GM21515 (cell line): ENCODE measurements around the gene DNASE2B.
"Not testable (repeated sequence)": the region's sequence is repeated elsewhere in the genome, so short reads cannot be mapped to it uniquely, and the experiment has no call there.

Source experiments
- ATAC-seq: cut with Tn5 transposase; IDR thresholded peaks from one replicate; pipeline ENCODE4 v1.9.1; 2021; ENCODE audit not compliant: unreplicated experiment

Gene DNASE2B

DNA sequence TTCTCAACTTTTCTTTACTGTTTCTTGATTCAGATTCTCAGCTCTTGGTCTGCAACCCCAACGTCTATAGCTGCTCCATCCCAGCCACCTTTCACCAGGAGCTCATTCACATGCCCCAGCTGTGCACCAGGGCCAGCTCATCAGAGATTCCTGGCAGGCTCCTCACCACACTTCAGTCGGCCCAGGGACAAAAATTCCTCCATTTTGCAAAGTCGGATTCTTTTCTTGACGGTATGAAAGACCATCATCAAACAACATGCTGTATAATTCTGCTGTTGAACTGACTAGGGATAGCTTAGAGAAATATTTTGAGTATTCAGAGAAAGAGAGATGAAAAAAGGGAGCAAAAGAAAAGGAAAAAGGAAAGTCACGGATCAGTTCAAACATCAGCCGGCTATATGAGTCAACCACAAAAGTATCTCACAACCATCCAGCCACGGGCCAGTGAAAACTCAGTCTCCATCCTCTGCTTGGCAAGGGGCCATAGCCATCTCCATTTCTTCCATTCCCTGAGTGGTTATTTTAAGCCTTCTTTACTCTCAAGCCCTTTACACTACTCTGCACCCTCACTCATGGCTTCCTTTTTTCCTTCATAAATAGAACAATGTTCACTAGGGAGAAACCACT, 14.1 kb downstream of the DNASE2B start:
- no peak for ATAC-seq

DNA sequence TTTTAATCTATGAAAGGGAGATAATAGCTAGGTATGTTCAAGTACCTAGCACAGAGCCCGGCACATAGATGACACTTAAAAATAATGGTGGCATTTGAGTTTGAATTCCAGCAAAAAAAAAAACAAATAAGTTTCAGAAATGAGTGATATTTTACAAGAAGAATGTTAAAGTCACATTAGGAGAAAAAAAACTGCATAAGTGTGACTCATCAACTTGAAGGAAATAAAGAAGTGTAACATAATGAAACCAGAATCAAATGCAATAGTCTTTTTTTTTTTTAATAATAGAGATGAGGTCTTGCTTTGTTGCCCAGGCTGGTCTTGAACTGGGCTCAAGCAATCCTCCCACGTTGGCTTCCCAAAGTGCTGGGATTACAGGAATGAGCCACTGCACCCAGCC, 17.1 kb downstream of the DNASE2B start:
- ATAC-seq: no peak

DNA sequence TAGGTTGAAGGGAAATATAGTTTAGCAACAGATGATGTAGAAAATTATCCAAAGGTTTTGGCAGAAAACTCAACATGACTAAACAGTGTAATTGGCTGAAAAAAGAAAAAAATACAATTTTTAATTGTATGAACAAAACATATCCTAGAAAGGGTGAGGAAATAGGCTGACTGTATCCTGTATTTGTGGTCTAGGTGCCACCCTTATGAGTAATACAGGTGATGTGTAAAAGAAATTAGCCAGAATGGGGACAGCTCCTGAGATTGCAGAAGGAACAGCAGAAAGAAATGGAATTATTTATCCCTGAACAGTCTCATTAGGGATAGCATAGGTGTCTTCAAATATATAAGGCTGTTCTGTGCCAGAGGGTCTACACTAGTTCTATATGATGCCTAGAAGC, 24.6 kb downstream of the DNASE2B start:
- no peak for ATAC-seq

DNA sequence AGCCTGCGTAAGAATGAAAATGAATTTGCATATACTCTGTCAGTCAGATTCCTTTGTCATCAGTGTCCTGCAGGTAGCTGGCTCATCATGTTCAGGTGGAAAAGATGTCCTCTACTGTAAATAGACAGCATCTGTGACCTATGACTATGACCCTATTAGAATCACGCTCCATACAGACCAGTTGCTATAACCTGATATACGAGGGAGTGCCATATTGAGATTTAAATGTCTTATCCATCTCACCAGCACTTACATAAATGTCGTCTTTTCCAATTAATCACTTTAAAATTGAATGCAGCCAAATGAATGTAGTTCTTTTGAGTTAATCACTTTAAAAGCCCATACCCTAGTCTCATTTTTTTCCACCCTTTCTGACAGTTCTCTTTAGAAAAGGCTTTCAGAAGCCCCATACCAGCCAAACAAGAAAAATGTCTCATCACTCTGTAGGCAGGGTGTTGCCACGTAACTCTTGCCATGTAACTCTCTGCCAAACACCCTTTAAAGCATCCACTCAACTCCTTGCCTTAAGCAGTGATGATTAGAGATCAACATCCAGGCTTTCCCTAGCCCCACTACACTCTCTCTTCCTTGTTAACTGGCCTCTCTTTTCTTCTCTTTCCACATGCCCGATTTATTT, 26.3 kb downstream of the DNASE2B start:
- no peak for ATAC-seq

DNA sequence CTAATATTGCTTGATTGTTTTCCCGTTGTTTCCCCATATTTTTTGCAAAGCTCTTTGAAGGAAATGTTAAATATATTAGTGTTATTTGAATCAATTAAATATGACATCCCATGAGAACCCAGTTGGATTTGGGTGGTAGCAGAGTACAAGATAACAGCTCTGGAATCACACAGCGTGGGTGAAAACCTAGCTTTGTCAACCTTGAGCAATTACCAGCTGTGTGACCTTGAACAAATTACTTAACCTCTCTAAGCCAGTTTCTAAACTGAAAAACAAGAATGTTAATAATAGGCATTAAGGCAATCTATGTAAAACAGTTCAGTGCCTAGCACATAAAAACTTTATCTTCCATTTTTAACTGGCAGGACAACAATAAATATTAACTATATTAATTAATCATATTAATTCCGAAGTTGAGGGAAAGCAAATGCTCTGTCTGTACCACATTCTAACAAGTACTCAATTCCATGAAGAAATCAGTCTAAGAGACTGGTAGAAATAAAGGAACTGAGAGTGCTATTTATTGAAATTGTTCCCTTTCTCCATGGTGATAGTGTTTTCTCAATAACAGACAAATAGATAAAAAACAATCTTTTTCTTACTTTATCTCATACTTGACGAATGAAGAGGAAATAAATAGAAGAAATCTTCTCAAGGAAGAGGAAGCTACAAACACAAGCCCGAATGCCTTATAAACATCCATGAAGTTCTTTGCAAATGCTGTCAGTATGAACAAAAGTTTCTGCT, 27.0 kb downstream of the DNASE2B start:
- no peak for ATAC-seq

DNA sequence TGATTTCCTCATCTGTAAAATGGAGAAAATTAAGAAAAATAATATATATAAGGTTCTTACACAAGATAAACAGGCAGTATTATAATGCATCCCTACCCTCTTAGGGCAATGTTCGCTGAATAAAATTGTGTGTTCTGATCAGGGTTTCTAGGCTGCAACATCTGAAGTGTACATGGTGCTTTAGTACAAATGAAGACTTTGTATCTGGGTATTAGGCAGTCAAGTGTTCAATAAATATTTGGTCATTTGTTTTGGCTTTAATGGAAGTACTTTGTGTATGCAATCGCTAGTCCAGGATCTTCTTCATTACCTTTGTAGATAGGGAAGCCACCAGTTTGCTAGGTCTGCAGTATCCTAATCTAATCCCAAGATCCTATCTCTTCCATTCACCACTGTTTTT, 28.1 kb downstream of the DNASE2B start:
- no peak for ATAC-seq

DNA sequence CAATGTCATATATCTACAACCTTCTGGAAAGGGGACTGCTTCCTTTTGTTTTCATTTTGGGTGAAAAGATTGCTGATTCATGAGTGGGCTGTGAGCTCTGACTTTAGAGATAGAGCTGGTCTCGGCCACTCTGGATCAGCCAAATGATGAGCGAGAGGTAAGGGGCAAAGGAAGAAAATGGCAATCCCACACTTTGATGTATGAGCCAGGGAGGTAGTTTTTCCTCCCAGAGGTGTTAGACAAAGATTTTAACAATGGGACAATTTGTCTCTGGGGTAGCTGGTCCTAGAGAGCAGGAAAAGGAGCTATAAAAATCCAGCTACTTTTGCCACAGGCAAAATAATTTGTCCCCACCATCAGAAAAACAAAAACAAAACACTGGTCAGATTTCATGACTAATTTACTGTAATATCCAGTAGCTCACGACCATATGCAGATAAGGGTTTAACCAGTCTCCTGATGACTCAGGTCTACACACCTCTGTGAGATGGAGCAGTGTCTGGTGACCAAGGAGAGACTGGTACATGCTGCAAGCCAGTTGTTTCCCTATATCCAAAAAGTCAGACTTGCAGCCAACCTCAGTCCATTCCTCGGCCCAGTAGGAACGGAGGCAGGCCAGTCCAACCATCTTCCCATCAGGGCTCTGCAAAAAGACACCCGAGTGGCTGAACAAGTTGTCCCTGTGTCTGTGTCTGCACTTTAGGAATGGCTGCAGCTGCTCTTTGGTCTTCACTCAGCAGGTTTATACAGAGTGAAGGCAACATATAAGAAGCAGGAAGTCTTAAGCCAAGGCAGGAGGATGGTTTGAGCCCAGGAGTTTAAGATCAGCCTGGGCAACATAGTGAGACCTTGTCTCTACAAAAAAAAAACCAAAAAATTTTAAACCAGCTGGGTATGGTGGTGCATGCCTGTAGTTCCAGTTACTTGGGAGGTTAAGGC, 29.2 kb downstream of the DNASE2B start:
- no peak for ATAC-seq

DNA sequence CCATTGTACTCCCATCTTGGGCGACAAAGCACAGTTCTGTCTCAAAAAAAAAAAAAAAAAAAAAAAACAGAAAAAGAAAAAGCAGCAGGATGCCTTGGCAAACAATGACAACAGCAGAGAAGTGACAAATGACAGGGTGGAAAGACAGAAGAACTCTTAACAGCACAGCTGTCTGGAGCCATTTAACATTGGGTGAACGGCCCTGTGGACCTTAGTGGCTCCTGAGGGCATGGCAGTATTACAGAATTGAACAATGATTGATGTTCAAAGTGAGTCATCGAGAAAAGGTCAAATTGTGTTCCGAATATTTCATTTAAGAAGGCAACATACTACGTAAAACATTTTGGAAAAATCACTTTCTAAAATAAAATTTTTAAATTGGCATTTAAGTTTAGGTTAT, 30.0 kb downstream of the DNASE2B start:
- no peak for ATAC-seq

DNA sequence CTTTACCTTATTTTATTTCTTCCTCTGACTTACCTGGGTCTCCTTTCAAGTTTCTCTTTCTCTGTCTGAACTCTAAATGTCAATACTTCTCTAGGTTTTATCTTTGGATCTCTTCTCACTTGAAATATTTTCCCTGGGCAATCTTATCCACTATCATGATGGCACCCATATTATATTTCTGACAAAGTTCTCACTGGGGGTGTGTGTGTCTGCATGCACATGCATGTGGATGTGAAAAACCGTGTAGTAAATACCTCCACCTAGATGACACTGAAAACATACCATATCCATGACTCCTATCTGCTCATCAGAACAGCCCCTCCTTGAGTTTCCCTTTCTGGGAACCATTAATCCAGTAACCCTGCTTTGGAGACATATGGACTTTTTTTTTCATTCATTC, 30.9 kb downstream of the DNASE2B start:
- no peak for ATAC-seq

DNA sequence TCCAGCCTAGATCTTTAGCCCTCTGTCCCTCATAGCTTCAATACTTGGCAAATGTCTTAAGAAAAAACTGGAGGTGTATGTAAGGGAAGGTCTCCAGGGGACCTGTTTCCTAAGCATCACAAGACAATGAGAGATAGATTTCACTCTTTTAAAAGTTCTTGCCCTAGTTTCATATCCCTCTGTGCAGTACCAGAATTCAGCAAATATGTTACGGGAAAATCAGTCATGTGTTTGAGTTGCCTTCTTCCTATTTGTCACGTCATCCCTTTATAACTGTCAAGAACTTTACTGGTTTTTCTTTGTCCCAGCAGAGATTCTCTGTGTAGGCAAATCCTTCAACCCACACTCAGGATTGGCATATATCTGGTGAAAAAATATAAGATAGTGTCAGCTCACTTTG, 32.3 kb downstream of the DNASE2B start:
- no peak for ATAC-seq

DNA sequence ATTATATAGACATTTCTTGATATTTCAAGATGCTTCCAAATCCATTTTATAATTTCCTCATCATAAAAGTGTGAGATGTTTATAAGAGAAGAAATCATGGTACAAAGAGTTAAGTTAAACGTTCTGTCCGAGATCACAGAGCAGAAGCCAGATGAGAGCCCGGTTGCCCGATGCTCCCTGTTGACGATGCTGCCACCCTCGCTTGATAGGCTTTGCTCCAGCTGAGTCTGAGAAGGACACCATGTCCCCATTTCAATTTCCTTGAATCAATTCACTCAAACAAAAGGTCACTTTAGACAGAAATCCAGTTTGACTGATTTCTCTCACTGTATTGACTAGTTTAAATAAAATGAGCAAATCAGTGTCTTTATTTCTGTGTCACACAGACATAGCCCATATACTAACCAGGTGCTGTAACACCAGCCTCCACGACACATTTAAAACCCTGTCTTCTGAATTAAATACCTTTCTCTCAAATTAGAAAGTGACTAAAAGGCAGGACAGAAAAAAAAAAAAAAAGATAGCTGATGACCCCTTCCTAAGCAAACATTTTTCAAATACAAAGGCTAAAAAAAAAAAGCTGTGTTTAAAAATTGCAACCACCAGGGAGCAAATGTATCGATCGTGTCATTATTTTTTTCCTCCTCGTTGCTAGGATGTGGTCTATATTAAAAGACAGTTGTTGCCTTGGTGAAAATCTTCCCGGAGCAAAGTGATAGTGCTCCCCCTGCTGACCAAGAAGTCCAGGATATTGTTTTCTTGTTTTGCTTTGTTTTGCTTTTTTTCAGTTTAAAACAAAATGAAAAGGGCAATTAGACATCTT, 35.2 kb downstream of the DNASE2B start:
- ATAC-seq: peak; percentile 54

DNA sequence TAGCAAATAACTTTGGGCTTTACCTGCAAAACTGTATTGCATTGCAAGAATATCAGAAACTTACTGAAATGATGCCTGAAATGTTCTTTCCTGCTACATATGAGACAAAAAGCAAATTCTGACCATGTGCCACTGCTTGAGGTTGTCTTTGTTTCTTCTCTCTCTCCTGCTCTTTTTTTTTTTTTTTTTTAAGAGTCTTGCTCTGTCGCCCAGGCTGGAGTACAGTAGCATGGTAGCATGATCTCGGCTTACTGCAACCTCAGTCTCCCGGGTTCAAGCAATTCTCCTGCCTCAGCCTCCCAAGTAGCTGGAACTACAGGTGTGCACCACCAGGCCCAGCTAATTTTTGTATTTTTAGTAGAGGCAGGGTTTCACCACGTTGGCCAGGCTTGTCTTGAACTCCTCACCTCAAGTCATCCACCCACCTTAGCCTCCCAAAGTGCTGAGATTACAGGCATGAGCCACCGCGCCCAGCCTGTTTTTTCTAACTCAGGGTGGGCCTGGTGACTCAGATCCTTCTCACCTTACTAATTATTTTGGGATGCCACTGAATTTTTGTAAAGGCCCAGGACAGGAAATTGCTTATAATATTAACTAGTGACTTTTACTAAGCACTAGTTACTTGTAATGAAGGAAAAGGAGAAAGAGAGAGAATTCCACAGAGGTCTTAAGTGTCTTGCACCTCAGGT, 35.9 kb downstream of the DNASE2B start:
- no peak for ATAC-seq

DNA sequence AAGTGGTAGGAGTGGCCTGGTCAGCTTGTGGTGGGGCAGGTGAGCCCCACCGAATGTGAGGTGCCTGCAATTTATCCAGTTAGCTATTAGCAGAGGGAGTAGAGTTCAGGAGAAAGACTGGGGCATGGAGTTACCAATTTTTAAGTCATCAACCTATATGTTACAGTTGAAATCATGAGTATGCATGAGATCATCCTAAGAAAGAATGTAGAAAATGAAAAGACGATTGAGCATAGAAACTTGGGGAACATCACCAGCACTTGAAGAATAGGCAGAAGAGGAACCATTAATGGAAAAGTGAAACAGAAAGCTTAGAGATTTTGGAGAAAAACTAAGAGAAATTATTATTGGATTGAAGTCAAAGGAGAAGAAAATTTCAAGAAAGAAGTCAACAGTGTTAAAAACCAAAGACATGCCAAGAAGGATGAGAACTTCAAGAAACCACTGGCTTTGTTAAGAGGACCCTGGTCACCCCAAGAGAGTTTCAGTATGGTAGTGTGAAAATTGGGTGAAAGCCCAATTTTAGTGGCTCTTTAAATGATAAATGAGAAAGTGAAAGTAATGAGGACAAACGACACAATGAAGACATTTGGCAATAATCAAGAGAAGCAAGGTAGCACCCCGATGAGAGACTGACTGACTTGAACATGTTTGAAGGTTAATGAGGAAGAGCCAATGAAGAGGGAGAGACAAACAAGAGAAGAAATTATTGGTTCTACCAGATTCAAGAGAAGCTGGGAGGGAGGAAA, 36.7 kb downstream of the DNASE2B start:
- peak; percentile 42 for ATAC-seq

DNA sequence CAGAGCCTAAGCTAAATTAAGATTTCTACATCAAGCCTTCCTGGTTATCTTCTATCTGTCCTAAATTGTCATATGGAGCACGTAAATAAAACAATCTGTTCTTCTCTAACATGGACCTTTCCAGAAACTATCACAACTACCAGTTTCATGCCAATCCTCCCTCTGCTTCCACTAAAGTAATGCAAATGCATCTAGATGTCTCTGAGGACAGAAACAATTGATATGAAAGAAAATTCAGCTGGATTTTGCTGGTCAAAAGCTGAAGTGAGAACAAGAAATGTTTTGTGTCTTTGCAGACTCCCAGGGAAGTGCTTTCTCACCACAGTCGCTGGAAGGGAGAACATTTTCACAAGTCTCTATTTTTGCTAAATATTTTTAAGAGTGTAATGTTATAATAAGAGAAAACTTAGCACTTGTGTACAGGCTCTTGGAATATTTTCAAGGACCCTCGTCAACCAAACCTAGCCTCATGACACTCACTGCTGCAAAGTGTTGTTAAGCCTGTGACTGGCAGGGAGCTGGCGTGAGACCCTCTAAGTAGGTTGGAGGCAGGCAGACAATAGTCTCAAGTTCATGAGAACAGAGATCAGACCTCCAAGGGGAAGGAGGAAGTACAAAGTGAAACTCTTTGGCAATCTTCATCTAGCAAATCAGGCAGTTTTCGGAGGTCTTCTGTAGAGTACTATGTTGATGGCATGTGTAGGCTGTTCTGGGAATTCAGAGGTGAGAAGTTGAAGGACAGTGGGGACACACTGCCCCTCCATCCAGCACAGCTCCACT, 38.8 kb downstream of the DNASE2B start:
- no peak for ATAC-seq

DNA sequence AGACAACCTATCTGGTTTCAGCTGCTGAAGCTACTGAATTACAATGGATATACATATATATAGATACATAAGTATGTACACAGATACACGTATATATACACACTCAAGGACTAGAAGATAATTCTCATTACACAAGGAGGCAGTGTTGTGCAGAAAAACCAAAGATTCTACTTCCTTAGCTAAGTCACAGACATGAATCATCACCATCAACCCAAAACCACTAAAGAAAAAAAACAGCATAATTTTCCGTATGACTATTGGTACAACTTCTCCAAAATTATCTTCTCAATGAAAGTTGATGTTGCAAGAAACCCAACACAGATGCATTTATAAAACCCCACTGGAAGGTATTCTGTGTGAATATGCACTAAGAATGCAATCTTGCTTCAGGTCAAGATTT, 44.0 kb downstream of the DNASE2B start:
- ATAC-seq: peak; percentile 96

DNA sequence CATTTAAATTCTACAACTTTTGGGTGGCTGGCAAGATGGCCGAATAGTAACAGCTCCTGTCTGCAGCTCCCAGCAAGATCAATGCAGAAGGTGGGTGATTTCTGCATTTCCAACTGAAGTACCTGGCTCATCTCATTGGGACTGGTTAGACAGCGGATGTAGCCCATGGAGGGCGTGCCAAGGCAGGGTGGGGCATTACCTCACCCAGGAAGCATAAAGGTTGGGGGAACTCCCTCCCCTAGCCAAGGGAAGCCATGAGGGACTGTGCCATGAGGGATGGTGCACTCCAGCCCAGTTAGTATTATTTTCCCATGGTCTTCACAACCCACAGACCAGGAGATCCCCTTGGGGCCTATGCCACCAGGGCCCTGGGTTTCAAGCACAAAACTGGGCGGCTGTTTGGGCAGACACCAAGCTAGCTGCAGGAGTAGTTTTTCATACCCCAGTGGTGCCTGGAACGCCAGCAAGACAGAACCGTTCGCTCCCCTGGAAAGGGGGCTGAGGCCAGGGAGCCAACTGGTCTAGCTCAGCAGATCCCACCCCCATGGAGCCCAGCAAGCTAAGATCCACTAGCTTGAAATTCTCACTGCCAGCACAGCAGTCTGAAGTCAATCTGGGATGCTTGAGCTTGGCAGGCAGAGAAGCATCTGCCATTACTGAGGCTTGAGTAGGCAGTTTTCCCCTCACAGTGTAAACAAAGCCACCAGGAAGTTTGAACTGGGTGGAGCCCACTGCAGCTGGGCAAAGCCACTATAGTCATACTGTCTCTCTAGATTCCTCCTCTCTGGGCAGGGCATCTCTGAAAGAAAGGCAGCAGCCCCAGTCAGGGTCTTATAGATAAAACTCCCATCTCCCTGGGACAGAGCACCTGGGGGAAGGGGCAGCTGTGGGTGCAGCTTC, 44.7 kb downstream of the DNASE2B start:
- not testable (repeated sequence) for ATAC-seq

DNA sequence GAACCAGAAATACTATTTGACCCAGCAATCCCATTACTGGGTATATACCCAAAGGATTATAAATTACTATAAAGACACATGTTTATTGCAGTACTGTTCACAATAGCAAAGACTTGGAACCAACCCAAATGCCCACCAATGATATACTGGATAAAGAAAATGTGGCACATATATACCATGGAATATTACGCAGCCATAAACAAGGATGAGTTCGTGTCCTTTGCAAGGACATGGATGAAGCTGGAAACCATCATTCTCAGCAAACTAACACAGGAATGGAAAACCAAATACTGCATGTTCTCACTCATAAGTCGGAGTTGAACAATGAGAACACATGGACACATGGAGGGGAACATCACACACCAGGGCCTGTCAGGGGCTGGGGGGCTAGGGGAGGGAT, 50.4 kb downstream of the DNASE2B start:
- ATAC-seq: not testable (repeated sequence)
